Activated CD4-positive, alpha-beta T cell treated with anti-CD3 and anti-CD28 coated beads, Interleukin-2, amount 50 U/mL, for 1 hour (primary cell): ENCODE results near the gene NPAS2.

Source experiments
- DNase-seq: peaks from one replicate; pipeline ENCODE4 v3.0.0-alpha.2; 2020

The NPAS2 gene

DNA sequence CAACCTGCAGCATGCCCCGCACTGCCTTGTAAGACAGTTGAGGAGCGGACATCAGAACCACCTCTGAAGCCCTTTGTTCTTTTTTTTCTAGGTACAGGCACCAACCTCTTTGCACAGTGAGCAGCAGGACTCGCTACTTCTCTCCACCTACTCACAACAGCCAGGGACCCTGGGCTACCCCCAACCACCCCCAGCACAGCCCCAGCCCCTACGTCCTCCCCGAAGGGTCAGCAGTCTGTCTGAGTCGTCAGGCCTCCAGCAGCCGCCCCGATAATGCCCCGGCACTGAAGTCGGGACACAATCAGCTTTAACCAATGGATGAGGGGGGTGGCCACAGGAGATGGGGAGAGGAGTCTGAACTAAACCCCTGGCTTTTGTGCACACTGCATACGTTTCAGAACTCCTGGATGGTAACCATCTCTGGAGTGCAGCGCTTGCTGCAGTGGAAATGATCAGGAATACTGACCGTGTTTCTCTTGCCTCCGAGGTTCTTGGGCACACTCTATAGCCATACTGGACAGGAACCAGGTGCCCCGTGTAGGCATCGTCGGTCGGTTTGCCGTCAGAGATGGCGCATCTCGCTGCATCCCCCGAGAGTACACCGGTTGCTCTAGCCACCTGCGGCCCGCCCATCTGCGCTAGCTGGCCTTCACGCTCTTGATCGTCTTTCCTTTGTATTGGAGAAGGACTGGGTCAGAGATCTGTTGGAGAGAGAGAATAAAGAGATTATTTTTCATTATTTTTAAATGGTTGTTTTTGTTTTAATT is 175.6 kb downstream of the NPAS2 start:
- DNase-seq: no peak

DNA sequence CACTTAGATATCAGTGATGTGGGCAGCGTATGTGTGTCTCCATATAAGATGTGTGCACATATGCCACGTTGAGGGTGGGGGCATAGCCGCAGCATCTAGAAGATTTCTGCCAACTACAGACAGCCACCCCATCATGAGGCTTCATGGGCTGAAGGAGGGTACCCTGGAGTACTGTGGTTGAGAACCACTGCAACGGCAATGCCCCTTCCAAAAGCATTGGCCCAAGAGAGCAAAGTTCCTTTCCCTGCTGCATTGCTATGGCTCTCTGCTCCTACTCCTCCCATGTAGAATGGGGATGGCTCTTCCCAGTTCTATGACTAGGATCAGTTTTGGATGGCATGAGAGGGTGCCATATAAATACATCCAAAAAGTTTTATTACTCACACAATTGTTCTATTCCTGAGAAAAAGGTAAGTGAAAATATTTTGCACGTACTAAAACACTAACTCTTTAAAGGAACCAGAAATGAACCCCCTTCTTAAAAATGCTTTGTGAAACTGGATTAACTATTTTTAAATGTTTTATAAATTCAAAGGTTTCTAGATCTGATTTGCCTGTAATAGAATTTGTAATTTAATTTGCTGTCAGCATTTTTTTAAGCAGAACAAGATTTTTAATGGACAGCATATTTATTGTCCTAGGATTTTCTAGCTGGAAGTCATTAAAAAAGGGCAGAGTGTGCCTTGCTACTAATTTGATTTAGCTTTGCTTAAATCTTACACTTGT is 177.7 kb downstream of the NPAS2 start:
- no peak for DNase-seq

DNA sequence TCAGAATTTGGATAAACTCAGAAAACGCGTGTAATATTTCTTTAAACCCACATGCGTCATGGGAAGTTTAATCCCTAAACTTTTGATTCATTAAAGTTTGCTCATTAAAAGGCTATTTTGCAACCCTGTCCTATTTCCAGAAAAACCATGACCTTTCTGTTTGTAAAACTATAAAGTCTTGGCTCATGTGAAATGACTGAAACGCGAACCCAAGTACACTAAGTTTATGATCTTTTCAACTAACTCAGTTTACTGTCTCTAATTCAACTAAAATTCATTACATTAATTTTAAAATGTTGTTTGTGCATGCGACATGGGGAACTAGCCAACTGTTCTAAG is 178.3 kb downstream of the NPAS2 start:
- DNase-seq: no peak

DNA sequence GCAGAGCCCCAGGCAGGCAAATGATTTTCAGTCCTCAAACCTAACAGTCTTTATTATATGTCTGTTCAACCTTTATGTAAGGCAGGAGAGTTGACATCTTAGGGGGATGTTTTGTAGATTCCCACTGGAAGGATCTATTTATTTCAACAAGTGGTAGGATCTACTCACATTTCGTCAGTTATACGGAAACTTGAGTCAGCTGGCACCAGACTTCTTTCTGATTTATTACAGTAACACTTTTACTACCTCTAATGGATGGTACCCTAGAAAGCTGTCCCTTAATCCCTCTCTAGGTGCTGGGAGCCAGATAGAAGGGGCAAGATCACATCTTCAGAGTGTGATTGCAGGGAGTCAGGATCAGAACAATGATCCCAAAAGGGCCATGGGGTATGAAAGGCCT is 180.1 kb downstream of the NPAS2 start:
- DNase-seq: no peak

DNA sequence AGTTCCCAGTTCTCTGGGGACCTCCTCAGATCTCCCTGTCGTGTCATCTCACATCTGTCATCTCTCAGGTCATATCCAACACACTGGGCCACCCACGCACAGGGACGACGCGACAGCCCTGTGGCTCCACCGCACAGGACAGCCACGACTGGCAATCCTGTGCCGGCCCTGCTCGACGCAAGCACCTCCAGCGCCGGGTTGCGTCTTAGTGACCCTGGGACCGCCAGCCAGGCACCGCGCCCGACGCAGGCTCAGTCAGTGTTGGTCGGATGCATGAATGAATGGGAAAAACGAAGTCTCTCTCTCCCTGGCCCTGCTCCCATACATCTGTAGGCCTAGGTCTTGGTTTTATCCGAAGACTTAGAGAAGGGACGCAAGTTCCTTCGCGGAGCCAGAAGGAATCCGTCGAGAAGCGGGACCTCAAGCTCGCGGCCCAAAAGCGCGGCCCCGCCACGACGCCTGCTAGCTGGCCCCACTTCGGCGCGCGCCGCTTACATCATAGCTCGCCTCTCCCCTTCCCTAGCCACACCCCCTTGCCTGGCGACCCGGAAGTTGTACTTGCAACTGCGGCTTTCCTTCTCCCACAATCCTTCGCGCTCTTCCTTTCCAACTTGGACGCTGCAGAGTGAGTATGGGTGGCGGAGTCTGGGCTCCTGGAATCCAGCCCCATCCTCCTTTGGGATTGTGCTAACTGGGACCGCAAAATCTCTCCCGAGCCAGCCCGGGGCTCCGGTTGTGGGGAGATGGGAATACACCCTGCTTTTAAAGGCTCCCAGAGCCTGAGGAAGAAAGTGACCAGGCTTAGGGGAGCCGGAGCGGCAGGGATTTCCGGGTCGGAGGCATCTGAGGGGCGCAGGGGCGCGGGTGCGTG is 182.0 kb downstream of the NPAS2 start, which contains the start of gene RPL31:
Gene RPL31 (plus strand): TSS at position 599 of the 871 bp plus-strand sequence. CDS start 413 bp downstream, outside the sequence.
- DNase-seq: peak; percentile 95

DNA sequence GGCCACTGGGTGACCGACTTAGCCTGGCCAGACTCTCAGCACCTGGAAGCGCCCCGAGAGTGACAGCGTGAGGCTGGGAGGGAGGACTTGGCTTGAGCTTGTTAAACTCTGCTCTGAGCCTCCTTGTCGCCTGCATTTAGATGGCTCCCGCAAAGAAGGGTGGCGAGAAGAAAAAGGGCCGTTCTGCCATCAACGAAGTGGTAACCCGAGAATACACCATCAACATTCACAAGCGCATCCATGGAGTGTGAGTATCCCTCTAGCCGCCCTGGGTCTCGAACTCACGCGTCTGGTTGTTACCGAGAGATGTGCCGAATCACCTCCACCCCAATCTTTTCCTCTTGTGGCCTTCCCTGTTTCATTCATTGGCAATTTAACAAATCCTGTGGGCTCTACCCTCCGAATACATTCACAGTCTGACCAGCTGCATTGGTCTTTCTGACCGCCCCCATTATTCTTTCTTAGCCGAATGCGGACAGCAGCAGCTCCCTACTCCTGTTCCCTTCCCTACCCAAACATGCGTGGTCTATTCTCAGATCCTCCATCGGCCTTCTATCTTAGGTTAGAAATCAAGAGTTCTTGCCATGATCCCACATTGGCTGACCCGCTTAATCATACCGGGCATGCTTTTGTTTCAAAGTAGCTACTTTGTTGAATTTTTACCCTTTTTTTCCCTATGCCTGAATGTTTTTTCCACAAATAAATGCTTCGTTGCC is 182.8 kb downstream of the NPAS2 start:
- DNase-seq: peak; percentile 9

DNA sequence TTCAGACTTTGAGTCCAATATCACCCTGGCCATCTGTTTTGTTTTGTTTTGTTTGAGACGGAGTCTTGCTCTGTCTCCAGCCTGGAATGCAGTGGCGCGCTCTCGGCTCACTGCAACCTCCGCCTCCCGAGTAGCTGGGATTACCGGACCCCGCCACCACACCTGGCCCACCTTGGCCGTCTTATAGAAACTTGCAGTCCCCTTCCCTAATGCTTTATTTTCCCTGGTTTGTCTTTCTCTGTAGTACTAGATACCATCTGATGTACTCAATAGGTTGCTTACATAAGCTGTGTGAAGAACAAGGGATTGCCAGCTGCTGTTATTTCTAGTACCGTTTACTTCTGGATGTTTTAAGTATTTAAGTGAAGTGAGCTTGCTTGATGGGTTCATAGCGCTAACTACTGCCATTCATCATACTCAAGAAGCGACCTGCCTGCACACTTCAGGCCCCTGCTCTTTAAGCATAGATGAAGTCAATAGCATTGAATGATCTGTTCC is 183.4 kb downstream of the NPAS2 start:
- no peak for DNase-seq

DNA sequence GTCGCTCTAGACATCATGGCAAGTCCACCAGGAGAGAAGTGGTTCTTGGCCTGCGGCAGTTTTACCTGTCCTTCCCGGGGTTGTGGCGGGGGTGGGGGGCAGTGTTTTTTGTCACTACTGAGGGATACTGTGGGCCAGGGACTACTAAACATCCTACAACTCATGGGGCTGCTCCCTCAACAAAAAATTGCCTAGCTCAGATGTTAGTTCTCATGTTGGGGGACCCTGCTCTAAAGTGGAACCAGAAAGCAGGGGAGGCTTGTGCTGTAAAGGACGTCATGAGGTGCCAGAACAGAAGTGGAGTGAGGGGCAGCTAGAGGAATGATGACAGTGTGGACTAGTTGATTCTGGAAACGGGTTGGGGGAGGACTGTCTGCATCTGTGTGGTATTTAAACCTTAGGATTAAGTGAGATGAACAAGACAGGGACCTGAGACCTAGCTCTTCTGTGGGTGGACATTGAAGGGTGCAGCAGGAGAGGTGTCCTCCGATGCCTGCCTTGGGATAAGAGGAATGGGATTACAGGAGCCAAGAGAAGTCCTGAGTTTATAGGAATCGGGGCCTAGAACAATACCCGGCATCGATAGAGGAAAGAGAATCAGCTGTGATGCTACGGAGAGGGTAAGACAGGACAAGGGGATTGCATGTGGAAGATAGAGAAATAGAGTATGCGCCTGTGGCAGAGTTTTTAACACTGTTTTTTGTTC is 184.8 kb downstream of the NPAS2 start:
- no peak for DNase-seq

DNA sequence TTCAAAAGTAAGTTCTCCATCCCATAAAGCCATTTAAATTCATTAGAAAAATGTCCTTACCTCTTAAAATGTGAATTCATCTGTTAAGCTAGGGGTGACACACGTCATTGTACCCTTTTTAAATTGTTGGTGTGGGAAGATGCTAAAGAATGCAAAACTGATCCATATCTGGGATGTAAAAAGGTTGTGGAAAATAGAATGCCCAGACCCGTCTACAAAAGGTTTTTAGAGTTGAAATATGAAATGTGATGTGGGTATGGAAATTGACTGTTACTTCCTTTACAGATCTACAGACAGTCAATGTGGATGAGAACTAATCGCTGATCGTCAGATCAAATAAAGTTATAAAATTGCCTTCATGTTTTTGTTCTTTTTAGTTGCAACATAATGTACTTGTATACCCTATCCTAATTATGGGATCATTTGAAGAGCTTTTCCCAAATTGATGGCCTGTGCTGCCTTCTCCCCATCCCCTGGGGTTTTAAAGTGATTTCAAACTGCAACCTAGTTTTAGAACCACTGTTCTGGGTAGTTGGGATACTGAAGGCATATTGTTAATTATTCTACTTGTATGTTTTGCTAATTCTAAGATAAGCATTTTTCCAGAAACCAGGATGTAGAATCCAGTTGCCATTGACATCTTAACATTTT is 186.3 kb downstream of the NPAS2 start:
- no peak for DNase-seq

DNA sequence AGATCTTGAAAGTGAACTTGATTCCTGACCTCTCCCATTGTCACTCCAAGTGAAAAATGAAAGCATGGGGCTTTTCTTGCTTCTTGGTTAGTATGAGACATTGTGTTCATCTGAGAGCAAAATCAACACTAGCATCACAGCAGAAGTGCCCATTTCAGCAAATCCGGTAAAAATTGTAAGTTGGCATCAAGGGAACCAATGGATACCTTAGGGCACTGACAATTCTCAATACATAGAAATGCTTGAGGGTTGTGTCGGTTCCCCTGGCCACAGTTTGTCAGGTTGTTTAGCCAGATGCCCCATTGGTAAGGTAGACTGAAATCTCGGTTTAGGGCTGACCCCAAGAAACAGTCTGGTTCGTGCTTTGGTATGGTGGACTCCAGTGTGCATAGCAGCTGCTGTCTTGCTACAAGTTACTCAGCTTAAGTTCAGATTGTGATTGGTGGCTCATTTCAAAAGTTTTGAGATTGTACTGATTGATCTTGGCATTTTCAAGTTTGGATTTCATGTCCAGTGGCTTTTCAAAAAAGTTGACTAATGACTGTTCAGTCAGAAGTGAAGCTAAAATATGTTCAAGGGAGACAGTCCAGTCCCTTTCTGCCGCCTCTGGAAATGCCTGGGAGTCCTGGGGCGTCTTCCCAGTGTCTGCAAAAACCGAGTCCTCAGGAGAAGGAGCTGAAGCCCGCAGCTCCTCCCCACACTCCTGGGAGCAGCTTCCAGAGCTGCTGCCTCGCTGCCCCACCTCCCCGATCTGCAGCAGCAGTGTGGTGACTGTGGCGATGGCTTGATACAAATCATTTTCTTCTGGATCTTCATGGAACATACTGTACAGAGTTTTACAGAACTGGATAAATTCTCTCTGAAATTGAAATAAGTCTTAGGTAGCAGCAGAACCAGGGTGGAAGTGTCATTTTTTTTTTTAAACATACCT is 187.7 kb downstream of the NPAS2 start:
- no peak for DNase-seq

DNA sequence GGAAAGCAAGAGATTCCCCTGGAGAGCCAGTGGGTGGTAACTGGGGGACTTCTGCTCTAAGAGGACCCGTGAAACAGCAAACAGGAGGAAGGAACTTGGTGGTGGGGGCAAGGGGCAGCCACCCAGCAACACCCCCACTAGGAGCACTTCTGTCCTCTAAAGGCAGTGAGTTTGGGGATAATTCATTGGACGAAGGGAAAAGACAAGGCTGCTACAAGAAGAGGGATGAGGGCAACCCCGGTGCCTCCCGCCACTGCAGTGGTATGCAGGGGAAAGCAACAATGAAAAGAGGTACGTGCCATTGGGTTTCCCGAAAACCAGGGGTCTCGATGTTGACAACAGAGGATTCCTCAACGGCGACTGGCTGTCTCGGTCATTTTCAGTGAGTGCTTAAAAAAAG is 191.2 kb downstream of the NPAS2 start:
- DNase-seq: no peak

DNA sequence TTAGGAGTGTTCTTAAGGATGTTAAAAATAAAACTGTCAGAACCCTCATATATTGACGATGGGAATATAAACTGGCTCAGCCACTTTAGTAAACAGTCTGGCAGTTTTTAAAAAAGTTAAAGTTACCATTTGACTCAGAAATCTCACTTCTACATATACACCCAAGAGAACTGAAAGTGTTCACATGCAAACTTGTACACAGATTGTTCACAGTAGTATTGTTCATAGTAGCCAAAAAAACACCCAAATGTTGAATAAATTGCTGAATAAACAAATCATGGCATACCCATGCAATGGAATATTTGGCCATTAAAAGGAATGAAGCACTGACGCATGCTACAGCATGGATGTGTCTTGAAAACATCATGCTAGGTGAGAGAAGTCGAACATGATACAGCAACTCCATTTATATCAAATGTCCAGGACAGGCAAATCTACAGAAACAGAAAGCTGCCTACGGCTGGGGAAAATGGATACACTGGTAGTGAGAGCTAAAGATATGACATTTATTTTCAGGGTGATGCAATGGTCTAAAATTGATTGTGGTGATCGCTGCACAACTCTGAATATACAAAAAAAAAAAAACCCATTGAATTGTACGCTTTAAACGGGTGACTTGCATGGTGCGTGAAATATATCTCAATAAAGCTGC is 192.2 kb downstream of the NPAS2 start:
- no peak for DNase-seq

DNA sequence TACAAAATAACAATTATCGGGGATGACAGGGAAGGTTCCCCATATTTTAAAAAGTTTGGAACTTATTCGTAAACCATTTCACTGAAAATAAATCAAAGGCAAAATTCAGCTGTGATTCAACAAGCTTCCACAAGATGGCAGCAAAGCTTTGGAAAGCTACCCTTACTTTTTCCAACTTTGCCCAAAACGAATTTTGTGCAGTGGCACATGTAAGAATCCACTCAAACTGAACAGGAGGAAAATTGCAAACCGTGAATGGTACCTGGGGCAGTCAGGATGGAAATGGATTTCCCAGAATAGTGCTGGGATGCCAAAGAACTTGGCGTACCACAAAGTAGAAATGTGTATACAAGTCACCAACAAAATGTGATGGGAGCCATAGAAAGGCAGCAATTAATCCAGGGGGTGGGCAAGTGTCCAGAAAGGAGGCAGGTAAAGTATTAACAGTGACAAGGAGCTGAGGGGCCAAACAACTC is 192.8 kb downstream of the NPAS2 start:
- DNase-seq: peak; percentile 24

DNA sequence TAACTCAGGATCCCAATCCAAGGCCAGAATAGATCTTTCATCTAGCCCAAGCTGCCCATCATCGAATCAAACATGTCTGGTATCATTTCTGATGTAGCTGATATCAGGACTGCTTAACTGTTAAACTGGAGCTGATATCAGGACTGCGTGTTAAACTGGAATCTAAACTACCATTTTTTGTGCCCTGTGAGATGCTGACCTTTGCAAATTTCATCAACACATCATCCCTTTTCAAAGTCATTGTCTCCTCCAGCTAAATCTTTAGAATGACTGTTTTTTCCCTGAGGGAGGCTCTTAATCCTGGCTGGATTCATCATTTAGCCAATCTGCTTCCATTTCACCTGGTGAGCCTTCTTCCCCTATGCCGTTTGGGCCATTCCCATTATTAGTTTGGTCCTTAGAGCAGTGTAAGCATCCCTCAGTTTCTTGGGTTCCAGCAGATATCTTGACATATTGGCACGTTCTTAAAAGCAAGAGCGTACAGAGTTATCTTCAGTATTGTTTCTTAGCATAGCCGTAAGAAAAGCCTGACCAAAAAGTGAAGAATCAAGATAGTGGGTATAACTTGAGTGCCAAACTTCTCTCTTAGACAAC is 194.4 kb downstream of the NPAS2 start:
- DNase-seq: no peak

DNA sequence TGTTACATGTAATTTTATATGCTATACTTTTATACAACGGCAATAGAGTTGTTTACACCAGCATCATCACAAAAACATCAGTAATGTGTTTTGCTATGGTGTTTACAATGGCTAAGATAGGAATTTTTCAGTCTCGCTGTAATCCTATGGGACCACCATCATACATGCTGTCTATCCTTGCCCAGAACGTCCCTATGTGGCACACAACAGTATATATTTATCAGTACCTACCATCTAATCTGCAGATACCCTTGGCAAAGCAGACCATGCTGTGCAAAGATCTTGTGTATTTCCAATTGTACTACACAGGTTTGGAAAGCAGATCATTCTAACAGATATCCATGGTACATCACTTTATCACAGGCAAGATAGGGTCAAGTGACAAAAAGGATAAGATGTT is 197.4 kb downstream of the NPAS2 start:
- no peak for DNase-seq

DNA sequence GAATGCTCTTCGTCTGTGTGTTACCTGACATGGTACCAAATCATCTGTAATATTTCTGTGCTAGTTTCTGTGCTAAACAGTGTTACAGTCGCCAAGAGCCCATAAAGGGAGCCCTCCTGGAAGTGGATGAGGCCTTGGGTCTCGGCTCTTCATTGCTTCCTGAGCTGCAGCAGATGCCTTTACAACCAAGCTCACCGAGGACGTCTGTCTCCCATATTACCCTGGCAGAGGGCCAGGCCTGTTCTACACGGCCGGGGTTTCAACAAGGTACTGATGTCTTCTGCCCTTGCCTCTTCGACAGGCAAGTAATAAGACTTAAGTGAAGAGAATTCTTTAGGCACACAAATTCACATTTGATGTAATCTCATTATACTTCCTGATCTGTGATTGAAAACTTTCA is 199.0 kb downstream of the NPAS2 start:
- DNase-seq: no peak

DNA sequence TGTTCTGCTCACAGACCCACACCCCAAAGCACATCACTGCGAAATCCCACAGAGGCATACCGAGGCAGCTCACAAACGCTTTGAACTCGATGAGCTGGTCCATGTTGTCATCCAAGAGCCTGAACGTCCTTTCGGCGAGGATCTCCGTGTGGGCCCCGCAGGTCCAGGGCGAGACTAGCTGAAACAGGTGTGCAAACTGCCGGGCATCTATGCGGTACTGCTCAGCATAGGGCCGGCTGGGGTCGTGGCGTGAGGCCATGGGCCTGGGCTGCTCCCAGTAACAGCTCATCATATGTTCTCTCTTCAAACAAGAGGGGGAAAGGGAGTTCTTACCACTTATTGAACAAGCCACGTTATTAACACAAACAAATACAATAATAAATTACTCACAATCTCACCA is 202.3 kb downstream of the NPAS2 start:
- DNase-seq: no peak

DNA sequence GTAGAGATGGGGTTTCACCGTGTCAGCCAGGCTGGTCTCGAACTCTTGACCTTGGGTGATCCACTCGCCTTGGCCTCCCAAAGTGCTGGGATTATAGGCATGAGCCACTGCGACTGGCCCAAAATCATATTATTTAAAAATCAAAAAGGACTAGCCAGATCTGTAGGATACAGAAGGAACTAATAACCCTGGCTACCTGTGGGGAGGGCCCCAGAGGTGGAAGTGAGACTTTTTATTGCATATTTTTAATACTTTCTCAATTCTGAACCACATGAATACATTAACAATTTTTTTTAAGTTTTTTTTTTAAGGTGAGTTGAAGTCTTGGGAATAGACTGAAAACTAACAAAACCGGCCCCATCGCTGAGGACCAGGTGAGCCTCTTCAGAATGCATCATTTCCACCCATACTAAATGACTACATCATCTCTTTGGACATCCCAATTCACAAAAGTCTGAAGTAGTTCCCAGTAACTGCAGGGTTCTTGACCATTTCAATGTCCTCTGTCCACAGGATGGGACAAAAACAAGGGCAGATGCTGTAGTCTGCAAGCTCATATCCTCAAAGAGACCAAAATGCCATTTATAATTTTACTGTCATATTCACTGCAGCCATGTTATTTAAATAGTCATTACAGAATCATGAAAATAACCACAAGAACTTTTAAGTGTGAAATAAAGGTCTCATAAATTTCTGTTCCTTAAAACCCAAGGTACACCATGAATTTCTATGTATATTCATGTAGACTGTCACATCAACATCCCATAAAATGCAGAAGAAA is 203.6 kb downstream of the NPAS2 start:
- no peak for DNase-seq
